SK-N-SH treated with all-trans-retinoic acid at 6 μM for 48 hours (cell line): Measurements from ENCODE around the gene IL1R2.

Experiments used
- ATAC-seq: fragments of 200-7000 bp; cut with Tn5 transposase; 3 replicates; pipeline ENCODE4 v1.9.1; 2020; ENCODE audit warnings: mild to moderate bottlenecking, moderate library complexity
- BACH2 ChIP-seq: fragments of 250-450 bp; sonication (Bioruptor Pico); IDR thresholded peaks from 2 replicates; pipeline ENCODE4 v1.9.0; 2021; ENCODE audit warnings: mild to moderate bottlenecking, borderline replicate concordance
- CSDC2 ChIP-seq: fragments of 250-450 bp; sonication (Bioruptor Pico); IDR thresholded peaks from 2 replicates; pipeline ENCODE4 v1.5.0; 2020; ENCODE audit warnings: mild to moderate bottlenecking, moderate library complexity
- ESRRG ChIP-seq: fragments of 250-450 bp; sonication (Bioruptor Pico); IDR thresholded peaks from 2 replicates; pipeline ENCODE4 v1.6.1; 2021; ENCODE audit warnings: mild to moderate bottlenecking
- GLIS3 ChIP-seq: fragments of 250-450 bp; sonication (Bioruptor Pico); IDR thresholded peaks from 2 replicates; pipeline ENCODE4 v1.5.0; 2020; ENCODE audit warnings: mild to moderate bottlenecking, moderate library complexity
- ISL1 ChIP-seq: fragments of 250-450 bp; sonication (Bioruptor Pico); IDR thresholded peaks from 2 replicates; pipeline ENCODE4 v2.1.2; 2022; ENCODE audit warnings: mild to moderate bottlenecking, moderate library complexity
- OSR1 ChIP-seq: fragments of 250-450 bp; sonication (Bioruptor Pico); IDR thresholded peaks from 2 replicates; pipeline ENCODE4 v1.8.0; 2022; ENCODE audit warnings: moderate library complexity, mild to moderate bottlenecking, inconsistent platforms
- PATZ1 ChIP-seq: fragments of 250-450 bp; sonication (Bioruptor Pico); IDR thresholded peaks from 2 replicates; pipeline ENCODE4 v1.8.0; 2020; ENCODE audit warnings: mild to moderate bottlenecking, moderate library complexity, borderline replicate concordance
- PPARA ChIP-seq: fragments of 250-450 bp; sonication (Bioruptor Pico); IDR thresholded peaks from 2 replicates; pipeline ENCODE4 v1.5.0; 2020; ENCODE audit warnings: mild to moderate bottlenecking, borderline replicate concordance
- SNAI2 ChIP-seq: fragments of 250-450 bp; sonication (Bioruptor Pico); IDR thresholded peaks from 2 replicates; pipeline ENCODE4 v1.5.0; 2020; ENCODE audit warnings: mild to moderate bottlenecking, moderate library complexity
- TCF4 ChIP-seq: fragments of 250-450 bp; sonication (Bioruptor Pico); IDR thresholded peaks from 2 replicates; pipeline ENCODE4 v1.8.0; 2021; ENCODE audit warnings: mild to moderate bottlenecking, moderate library complexity, borderline replicate concordance
- TOX ChIP-seq: fragments of 250-450 bp; sonication (Bioruptor Pico); IDR thresholded peaks from 2 replicates; pipeline ENCODE4 v1.8.0; 2021; ENCODE audit warnings: mild to moderate bottlenecking, moderate library complexity, borderline replicate concordance
- TSHZ2 ChIP-seq: fragments of 250-450 bp; sonication (Bioruptor Pico); IDR thresholded peaks from 2 replicates; pipeline ENCODE4 v1.5.0; 2020; ENCODE audit warnings: mild to moderate bottlenecking, moderate library complexity
- ZC3H10 ChIP-seq: fragments of 250-450 bp; sonication (Bioruptor Pico); IDR thresholded peaks from 2 replicates; pipeline ENCODE4 v1.5.1; 2021; ENCODE audit warnings: mild to moderate bottlenecking, moderate library complexity
- ZFP3 ChIP-seq: fragments of 250-450 bp; sonication (Bioruptor Pico); IDR thresholded peaks from 2 replicates; pipeline ENCODE4 v1.5.0; 2020; ENCODE audit warnings: mild to moderate bottlenecking, moderate library complexity
- ZFP30 ChIP-seq: fragments of 450-650 bp; formaldehyde crosslinking; IDR thresholded peaks from 2 replicates; pipeline ENCODE4 v1.5.0; 2022; ENCODE audit warnings: mild to moderate bottlenecking, moderate library complexity
- ZNF565 ChIP-seq: fragments of 450-650 bp; formaldehyde crosslinking; conservative IDR thresholded peaks from 2 replicates; pipeline ENCODE4 v1.5.0; 2020; ENCODE audit warnings: low read depth, mild to moderate bottlenecking, moderate library complexity
- ZNF70 ChIP-seq: fragments of 450-650 bp; formaldehyde crosslinking; IDR thresholded peaks from 2 replicates; pipeline ENCODE4 v1.5.0; 2020; ENCODE audit warnings: mild to moderate bottlenecking, moderate library complexity
- ZNF8 ChIP-seq: fragments of 450-650 bp; formaldehyde crosslinking; IDR thresholded peaks from 2 replicates; pipeline ENCODE4 v1.5.0; 2020; ENCODE audit warnings: mild to moderate bottlenecking, moderate library complexity
- TF ChIP-seq, protein P1 (sequence below): fragments of 250-450 bp; sonication (Bioruptor Pico); IDR thresholded peaks from 2 replicates; pipeline ENCODE4 v1.5.1; 2021; ENCODE audit warnings: mild to moderate bottlenecking, moderate library complexity
- TF ChIP-seq, protein P2 (sequence below): fragments of 250-450 bp; sonication (Bioruptor Pico); IDR thresholded peaks from 2 replicates; pipeline ENCODE4 v1.5.1; 2020; ENCODE audit warnings: low read depth, mild to moderate bottlenecking, moderate library complexity

Gene IL1R2

GRCh38 chr2:102018823-102019445, 27.2 kb downstream of the IL1R2 start:
- TF ChIP-seq OSR1 (no peak), ZFP3 (CRISPR knock-in tag) (no peak), PATZ1 (no peak), ISL1 (no peak), ZNF70 (CRISPR knock-in tag) (no peak), GLIS3 (CRISPR knock-in tag) (no peak), BACH2 (no peak), SNAI2 (no peak)

GRCh38 chr2:102020596-102021170, 28.9 kb downstream of the IL1R2 start:
- peak; percentile 99 for ATAC-seq
- TF ChIP-seq ISL1 (no peak), CSDC2 (CRISPR knock-in tag) (0 out of 2 replicates have a peak, but pooled peaks have one; percentile 44)

More at GRCh38 chr2:102018823-102019445, 27.2 kb downstream of the IL1R2 start:
- ATAC-seq: peak; percentile 20; the same call in 1 of the 3 replicates

- ATAC-seq: no peak
- TF ChIP-seq BACH2 (no peak), TOX (CRISPR knock-in tag) (no peak)
Observed at GRCh38 chr2:102021779-102022178, 30.0 kb downstream of the IL1R2 start.

DNA sequence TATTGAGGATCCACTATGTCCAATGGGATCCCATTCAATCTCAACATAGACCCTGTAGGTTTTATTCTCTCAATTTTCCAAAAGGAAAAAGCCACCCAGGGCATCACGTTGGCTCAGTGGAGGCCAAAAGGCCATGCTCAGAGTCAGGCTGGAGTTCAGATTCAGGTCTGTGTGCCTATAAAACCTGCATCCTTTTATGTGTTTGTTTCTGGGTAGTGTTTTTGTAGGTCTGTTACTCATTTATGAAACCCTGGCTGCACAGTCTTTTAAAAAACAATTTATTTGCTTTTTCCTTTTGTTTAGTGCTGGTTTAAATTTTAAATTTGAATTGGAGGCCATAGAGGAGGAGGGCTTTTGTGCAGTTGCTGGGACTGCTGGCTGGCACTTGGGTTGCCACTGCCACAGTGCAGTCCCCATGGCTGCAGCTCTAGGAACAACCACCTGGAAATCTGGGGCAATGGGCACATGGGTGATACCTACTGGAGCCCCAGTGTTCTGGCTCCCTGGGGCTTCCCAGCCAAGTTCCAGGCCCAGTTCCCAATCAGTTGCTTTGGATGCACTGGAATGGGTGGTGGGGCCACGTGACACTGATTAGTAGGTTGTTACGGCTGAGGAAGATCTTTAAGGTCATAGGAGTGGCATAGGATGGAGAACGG, 31.3 kb downstream of the IL1R2 start:
- ATAC-seq: no peak
- no peak for TF ChIP-seq CSDC2 (CRISPR knock-in tag)
- no peak for TF ChIP-seq ZNF8 (CRISPR knock-in tag)

DNA sequence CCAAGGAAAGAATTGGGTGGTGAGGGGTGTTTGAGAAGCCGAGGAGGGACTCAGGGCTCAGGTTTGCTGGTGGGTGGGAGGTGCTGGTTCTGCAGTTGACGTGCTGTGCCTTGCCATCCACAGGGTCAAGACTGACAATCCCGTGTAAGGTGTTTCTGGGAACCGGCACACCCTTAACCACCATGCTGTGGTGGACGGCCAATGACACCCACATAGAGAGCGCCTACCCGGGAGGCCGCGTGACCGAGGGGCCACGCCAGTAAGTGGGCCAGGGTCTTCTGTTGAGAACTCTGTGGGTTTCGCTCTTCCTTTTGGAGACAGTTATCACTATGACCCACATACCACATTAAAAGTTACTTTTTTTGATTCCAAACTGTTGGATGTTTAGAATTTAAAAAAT, 32.6 kb downstream of the IL1R2 start:
- ATAC-seq: no peak
- TF ChIP-seq, protein P1, sequence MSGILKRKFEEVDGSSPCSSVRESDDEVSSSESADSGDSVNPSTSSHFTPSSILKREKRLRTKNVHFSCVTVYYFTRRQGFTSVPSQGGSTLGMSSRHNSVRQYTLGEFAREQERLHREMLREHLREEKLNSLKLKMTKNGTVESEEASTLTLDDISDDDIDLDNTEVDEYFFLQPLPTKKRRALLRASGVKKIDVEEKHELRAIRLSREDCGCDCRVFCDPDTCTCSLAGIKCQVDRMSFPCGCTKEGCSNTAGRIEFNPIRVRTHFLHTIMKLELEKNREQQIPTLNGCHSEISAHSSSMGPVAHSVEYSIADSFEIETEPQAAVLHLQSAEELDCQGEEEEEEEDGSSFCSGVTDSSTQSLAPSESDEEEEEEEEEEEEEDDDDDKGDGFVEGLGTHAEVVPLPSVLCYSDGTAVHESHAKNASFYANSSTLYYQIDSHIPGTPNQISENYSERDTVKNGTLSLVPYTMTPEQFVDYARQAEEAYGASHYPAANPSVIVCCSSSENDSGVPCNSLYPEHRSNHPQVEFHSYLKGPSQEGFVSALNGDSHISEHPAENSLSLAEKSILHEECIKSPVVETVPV (CRISPR knock-in tag): no peak
- TF ChIP-seq ZFP3 (CRISPR knock-in tag) (no peak), SNAI2 (no peak), ESRRG (CRISPR knock-in tag) (no peak), TOX (CRISPR knock-in tag) (no peak), TCF4 (CRISPR knock-in tag) (no peak), CSDC2 (CRISPR knock-in tag) (no peak), ISL1 (no peak), OSR1 (no peak), PPARA (CRISPR knock-in tag) (no peak), ZNF70 (CRISPR knock-in tag) (no peak), PATZ1 (no peak)
- TF ChIP-seq, protein P2, sequence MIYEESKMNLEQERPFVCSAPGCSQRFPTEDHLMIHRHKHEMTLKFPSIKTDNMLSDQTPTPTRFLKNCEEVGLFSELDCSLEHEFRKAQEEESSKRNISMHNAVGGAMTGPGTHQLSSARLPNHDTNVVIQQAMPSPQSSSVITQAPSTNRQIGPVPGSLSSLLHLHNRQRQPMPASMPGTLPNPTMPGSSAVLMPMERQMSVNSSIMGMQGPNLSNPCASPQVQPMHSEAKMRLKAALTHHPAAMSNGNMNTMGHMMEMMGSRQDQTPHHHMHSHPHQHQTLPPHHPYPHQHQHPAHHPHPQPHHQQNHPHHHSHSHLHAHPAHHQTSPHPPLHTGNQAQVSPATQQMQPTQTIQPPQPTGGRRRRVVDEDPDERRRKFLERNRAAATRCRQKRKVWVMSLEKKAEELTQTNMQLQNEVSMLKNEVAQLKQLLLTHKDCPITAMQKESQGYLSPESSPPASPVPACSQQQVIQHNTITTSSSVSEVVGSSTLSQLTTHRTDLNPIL (CRISPR knock-in tag): no peak

DNA sequence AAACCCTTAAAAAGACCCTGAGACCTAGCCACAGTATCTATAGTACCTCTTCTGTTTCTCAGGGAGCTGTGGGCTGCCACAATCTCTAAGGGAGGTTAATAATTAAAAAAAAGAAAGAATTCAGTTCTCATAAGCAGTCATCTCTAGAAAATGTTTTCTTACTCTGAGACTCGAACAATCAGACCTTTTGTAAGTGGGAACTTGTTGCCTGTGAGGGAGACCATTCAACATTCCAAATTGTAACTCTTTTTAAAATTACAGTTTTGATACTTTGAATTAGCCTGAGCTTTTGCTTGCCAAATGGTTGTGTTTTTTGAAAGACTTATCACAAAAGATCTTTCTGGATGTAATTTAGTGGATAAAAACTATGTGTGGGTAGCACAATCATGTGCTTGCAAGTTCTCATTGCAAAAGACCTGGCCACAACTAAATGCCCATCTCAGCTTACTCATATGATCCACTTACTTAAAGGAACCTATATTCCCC, 33.3 kb downstream of the IL1R2 start:
- no peak for ATAC-seq
- TF ChIP-seq ZFP3 (CRISPR knock-in tag): no peak
- no peak for TF ChIP-seq TCF4 (CRISPR knock-in tag)
- TF ChIP-seq OSR1: no peak
- TF ChIP-seq GLIS3 (CRISPR knock-in tag): no peak
- no peak for TF ChIP-seq ZFP30
- TF ChIP-seq, protein P2 (CRISPR knock-in tag): no peak
- TF ChIP-seq ZNF8 (CRISPR knock-in tag): no peak
- no peak for TF ChIP-seq ZNF565 (CRISPR knock-in tag)
- no peak for TF ChIP-seq PPARA (CRISPR knock-in tag)
- TF ChIP-seq ESRRG (CRISPR knock-in tag): no peak
- TF ChIP-seq BACH2: no peak
- no peak for TF ChIP-seq TSHZ2 (CRISPR knock-in tag)
- TF ChIP-seq ZC3H10 (CRISPR knock-in tag): no peak
